Panc1 (cell line): ENCODE measurements around the gene CD99. TPM values are rescaled to one million over a fixed set of nuclear protein-coding genes. Genes with fewer than 3 reads are reported as not detected.

Experiments used
- ATAC-seq: fragments of 200-7000 bp; cut with Tn5 transposase; 2 replicates; pipeline ENCODE4 v1.9.1; 2020; ENCODE audit warnings: mild to moderate bottlenecking, moderate library complexity
- BruUV-seq: library from RNA; stranded (reverse); fragments of 400-500 nt; replicated peaks from 2 replicates; lab custom pipeline; 2021; lab: Mats Ljungman, UMichigan
- CTCF ChIA-PET: fragments of 300-600 bp; sonication (Branson Sonifier 250); formaldehyde crosslinking; loops from one replicate; lab custom pipeline; 2022; ENCODE audit warnings: antibody characterized with exemption; lab: Charles Lee
- POLR2A ChIA-PET: fragments of 300-600 bp; sonication (Branson Sonifier 250); formaldehyde crosslinking; loops from one replicate; lab custom pipeline; 2022; ENCODE audit warnings: antibody characterized with exemption; lab: Charles Lee
- DNase-seq: peaks from one replicate; pipeline ENCODE4 v3.0.0-alpha.2; 2010; ENCODE audit warnings: low read depth, low spot score
- H3K27ac ChIP-seq: 2 replicates; pipeline ENCODE4 v1.5.1; 2011; ENCODE audit warnings: mild to moderate bottlenecking, low read length, inconsistent platforms
- H3K27me3 ChIP-seq: fragments of 200-500 bp; sonication (Bioruptor generic); 2 replicates; pipeline ENCODE4 v1.6.0; 2014; ENCODE audit warnings: low read length, inconsistent platforms; ENCODE audit not compliant: control insufficient read depth, insufficient read depth
- H3K36me3 ChIP-seq: fragments of 200-500 bp; sonication (Bioruptor generic); 2 replicates; pipeline ENCODE4 v1.5.1; 2014; ENCODE audit warnings: inconsistent platforms, mild to moderate bottlenecking, low read length, moderate library complexity; ENCODE audit not compliant: control insufficient read depth, insufficient read depth
- H3K4me1 ChIP-seq: 2 replicates; pipeline ENCODE4 v1.5.1; 2011; ENCODE audit warnings: inconsistent platforms, mild to moderate bottlenecking, low read length, moderate library complexity; ENCODE audit not compliant: control insufficient read depth, insufficient read depth
- H3K4me3 ChIP-seq, 2 experiments: 2 replicates each; pipeline ENCODE4 v1.5.1; 2011 to 2012; ENCODE audit warnings: low read depth in 2 of 2, low read length in 2 of 2, mild to moderate bottlenecking in 2 of 2, inconsistent platforms in 1 of 2, moderate library complexity in 1 of 2
- H3K9me3 ChIP-seq: fragments of 200-500 bp; sonication (Bioruptor generic); 2 replicates; pipeline ENCODE4 v1.5.1; 2014; ENCODE audit warnings: low read depth, mild to moderate bottlenecking, inconsistent platforms, low read length, moderate library complexity; ENCODE audit not compliant: control insufficient read depth, insufficient read depth
- POLR2AphosphoS5 ChIP-seq: IDR thresholded peaks from 2 replicates; pipeline ENCODE4 v1.6.1; 2012; ENCODE audit warnings: mild to moderate bottlenecking, low read depth, low read length, moderate library complexity
- SIN3A ChIP-seq: IDR thresholded peaks from 2 replicates; pipeline ENCODE4 v1.6.1; 2012; ENCODE audit warnings: low read depth, mild to moderate bottlenecking, low read length, moderate library complexity, borderline replicate concordance; ENCODE audit not compliant: insufficient read depth
- TCF7L2 ChIP-seq: IDR thresholded peaks from 2 replicates; pipeline ENCODE4 v1.6.1; 2011; ENCODE audit warnings: mild to moderate bottlenecking, low read depth, low read length, inconsistent platforms
- in situ Hi-C: cut with HindIII; loops from 2 replicates; pipeline ENCODE4 v1.10.0; 2016; ENCODE audit warnings: low sequenced_read_pairs, low pct_unique_long_range_greater_than_20kb
- intact Hi-C: fragments of 100-400 bp; cut with micrococcal nuclease; formaldehyde crosslinking; loops from one replicate; pipeline ENCODE4 v1.10.0; 2022; ENCODE audit not compliant: unreplicated experiment
- total RNA-seq: library from RNA; stranded (reverse); gene quantifications from one replicate; pipeline ENCODE4 v1.2.1, GENCODE V29; 2021; ENCODE audit not compliant: unreplicated experiment
- TF ChIP-seq, protein P1 (sequence below), 2 experiments: IDR thresholded peaks; 2 replicates each; pipeline ENCODE4 v1.6.1; 2011 to 2012; ENCODE audit warnings: low read depth in 2 of 2, control low read depth in 1 of 2, low read length in 1 of 2, mild to moderate bottlenecking in 1 of 2, moderate library complexity in 1 of 2; ENCODE audit not compliant: insufficient read depth in 1 of 2
- TF ChIP-seq, protein P2 (sequence below): fragments of 450-650 bp; IDR thresholded peaks from 2 replicates; pipeline ENCODE4 v1.5.1; 2017; ENCODE audit warnings: mild to moderate bottlenecking

CD99 gene
- total RNA-seq, 1 experiment from 2014 or later, result 67.6 TPM

DNA sequence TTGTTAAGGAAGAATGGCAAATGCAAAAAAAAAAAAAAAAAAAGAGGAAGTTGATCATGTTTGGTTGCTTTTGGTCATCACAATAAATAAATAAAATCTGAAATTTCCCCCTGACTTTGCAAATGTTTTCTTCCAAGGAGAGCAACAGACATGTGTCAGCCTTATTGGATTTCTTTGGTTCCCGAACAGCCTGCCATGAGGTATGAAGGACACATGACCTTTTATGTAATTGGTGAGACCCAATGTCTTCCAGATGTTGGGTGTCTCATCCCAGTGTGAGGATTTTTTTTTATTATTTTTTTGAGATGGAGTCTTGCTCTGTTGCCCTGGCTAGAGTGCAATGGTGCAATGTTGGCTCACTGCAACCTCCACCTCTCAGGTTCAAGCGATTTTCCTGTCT, 24.6 kb upstream of the CD99 start:
- no peaks in the 10 kb centered on the region for H3K9me3 ChIP-seq
- H3K27ac ChIP-seq, result no peak overlapping the region
- TF ChIP-seq SIN3A (no peak), POLR2AphosphoS5 (no peak), TCF7L2 (no peak)
- TF ChIP-seq, protein P1, sequence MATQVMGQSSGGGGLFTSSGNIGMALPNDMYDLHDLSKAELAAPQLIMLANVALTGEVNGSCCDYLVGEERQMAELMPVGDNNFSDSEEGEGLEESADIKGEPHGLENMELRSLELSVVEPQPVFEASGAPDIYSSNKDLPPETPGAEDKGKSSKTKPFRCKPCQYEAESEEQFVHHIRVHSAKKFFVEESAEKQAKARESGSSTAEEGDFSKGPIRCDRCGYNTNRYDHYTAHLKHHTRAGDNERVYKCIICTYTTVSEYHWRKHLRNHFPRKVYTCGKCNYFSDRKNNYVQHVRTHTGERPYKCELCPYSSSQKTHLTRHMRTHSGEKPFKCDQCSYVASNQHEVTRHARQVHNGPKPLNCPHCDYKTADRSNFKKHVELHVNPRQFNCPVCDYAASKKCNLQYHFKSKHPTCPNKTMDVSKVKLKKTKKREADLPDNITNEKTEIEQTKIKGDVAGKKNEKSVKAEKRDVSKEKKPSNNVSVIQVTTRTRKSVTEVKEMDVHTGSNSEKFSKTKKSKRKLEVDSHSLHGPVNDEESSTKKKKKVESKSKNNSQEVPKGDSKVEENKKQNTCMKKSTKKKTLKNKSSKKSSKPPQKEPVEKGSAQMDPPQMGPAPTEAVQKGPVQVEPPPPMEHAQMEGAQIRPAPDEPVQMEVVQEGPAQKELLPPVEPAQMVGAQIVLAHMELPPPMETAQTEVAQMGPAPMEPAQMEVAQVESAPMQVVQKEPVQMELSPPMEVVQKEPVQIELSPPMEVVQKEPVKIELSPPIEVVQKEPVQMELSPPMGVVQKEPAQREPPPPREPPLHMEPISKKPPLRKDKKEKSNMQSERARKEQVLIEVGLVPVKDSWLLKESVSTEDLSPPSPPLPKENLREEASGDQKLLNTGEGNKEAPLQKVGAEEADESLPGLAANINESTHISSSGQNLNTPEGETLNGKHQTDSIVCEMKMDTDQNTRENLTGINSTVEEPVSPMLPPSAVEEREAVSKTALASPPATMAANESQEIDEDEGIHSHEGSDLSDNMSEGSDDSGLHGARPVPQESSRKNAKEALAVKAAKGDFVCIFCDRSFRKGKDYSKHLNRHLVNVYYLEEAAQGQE (IDR thresholded peaks at IDR 0.05; ENCODE audit: insufficient read depth in 1 of 2, low read depth in 2 of 2, low read length in 1 of 2), result no peak
- TF ChIP-seq, protein P2, sequence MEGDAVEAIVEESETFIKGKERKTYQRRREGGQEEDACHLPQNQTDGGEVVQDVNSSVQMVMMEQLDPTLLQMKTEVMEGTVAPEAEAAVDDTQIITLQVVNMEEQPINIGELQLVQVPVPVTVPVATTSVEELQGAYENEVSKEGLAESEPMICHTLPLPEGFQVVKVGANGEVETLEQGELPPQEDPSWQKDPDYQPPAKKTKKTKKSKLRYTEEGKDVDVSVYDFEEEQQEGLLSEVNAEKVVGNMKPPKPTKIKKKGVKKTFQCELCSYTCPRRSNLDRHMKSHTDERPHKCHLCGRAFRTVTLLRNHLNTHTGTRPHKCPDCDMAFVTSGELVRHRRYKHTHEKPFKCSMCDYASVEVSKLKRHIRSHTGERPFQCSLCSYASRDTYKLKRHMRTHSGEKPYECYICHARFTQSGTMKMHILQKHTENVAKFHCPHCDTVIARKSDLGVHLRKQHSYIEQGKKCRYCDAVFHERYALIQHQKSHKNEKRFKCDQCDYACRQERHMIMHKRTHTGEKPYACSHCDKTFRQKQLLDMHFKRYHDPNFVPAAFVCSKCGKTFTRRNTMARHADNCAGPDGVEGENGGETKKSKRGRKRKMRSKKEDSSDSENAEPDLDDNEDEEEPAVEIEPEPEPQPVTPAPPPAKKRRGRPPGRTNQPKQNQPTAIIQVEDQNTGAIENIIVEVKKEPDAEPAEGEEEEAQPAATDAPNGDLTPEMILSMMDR, result no peak
- no peaks in the 10 kb centered on the region for H3K27me3 ChIP-seq
- no peak for ATAC-seq
- intact Hi-C loops, result no loop called here
- no peaks in the 10 kb centered on the region for H3K36me3 ChIP-seq
- no peak overlapping the region for H3K4me3 ChIP-seq
- CTCF ChIA-PET, result no interaction called here
- in situ Hi-C loops, result no loop called here
- no TSS peak for BruUV-seq
- DNase-seq, result no peak
- H3K4me1 ChIP-seq, result no peaks in the 10 kb centered on the region
- POLR2A ChIA-PET, result no interaction called here

DNA sequence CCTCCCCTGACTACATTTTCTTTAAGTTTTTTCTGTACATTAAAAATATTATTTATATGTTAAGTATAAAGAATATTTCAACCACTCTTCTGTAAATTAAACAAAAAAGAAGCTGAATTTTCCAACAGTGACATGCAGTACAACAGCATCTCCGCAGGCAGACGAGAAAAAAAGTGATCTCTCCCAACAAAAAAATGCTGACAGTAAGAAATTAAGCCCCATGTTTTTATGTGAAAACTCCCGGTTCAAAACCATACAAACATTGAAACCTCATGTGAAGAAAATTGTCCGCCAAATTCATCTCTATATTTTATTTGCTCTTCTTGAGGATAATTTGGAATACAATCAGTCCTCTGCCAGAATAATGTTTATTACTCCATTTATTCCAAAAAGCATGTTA, 20.1 kb upstream of the CD99 start:
- POLR2A ChIA-PET, result no interaction called here

More for the DNA sequence above, 20.1 kb upstream of the CD99 start:
- Histone ChIP-seq H3K4me1 (no peaks in the 10 kb centered on the region), H3K9me3 (no peaks in the 10 kb centered on the region), H3K27ac (no peak overlapping the region), H3K4me3 (no peak overlapping the region), H3K27me3 (no peaks in the 10 kb centered on the region), H3K36me3 (no peaks in the 10 kb centered on the region)
- ATAC-seq (no peak), DNase-seq (no peak)
- CTCF ChIA-PET, result no interaction called here
- in situ Hi-C loops, result no loop called here
- TF ChIP-seq POLR2AphosphoS5, result no peak
- TF ChIP-seq, protein P1 (IDR thresholded peaks at IDR 0.05; ENCODE audit: insufficient read depth in 1 of 2, low read depth in 2 of 2, low read length in 1 of 2), result no peak
- TF ChIP-seq, protein P2, result no peak
- TF ChIP-seq TCF7L2, result no peak
- no peak for TF ChIP-seq SIN3A
- no TSS peak for BruUV-seq
- intact Hi-C loops, result no loop called here
